GM10248 (cell line): ENCODE measurements around the gene KIF3C.

Source experiments
- CTCF ChIA-PET: fragments of 300-600 bp; sonication (Branson Sonifier 250); formaldehyde crosslinking; extraction: SDS; loops from one replicate; lab custom pipeline; 2021; ENCODE audit warnings: antibody characterized with exemption; lab: Yijun Ruan, JAX
- POLR2A ChIA-PET: fragments of 350-650 bp; sonication (Branson Sonifier 250); formaldehyde crosslinking; extraction: SDS; loops from one replicate; lab custom pipeline; 2020; ENCODE audit warnings: antibody characterized with exemption; lab: Yijun Ruan, JAX
- DNase-seq: peaks from one replicate; pipeline ENCODE4 v3.0.0; 2012; ENCODE audit errors: extremely low spot score
- CTCF ChIP-seq: IDR thresholded peaks from 2 replicates; pipeline ENCODE4 v1.5.1; 2012; ENCODE audit warnings: mild to moderate bottlenecking, low read depth; ENCODE audit errors: extremely low read depth, missing control alignments, control extremely low read depth

The KIF3C gene

GRCh38 chr2:25980951-25981350 is 1.3 kb downstream of the KIF3C start:
- ChIA-PET CTCF (interaction anchor here (1.4 to 4.2 kb wide), 2 partner anchors 10 to 165 kb away, joined by 3 to 33 read pairs; no protein-coding TSS in a partner anchor), POLR2A (no interaction called here)
- no peak for TF ChIP-seq CTCF
- DNase-seq = no peak

DNA sequence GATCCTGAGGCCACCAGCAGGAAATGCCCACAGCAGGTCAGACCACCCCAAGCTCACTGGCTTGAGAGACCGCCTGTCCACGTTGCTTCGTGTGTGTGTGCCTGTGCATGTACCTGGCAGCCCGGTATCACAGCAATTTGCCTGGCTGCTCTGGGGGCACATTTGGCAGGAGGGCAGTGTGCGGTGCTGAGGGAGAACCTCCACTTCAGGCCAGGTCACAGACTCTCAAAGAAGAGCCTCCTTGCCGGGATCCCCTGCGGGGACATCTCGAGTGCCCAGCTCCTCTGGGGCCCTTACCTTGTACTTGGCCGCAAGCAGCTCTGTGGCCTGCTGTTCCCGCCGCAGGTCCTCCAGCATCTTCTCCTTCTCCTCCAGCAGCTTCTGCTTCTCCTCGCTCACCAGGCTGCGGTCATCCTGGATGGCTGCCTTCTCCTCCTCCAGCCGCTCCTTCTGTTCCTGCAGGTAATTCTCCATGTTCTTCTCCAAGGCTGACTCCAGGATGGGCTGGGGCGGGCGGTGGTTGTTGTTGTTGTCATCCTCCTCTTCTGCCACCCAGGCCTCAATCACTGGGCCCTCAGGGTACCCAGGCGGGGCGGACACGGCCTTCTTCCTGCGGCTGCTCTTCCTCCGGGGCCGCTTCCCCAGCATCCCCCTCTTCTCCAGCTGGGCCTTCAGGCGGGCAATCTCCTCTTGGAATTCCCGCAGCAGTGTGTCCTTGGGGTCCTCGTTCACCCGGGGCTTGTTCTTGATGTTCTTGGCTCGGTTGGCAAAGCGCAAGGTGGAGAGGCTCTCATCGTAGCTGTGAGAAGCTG is 2.0 kb downstream of the KIF3C start:
- no peak for DNase-seq
- CTCF ChIA-PET = interaction anchor here (2.0 to 4.2 kb wide), 2 partner anchors 11 to 30 kb away, joined by 6 to 33 read pairs; no protein-coding TSS in a partner anchor
- no peak for TF ChIP-seq CTCF
- POLR2A ChIA-PET = no interaction called here

DNA sequence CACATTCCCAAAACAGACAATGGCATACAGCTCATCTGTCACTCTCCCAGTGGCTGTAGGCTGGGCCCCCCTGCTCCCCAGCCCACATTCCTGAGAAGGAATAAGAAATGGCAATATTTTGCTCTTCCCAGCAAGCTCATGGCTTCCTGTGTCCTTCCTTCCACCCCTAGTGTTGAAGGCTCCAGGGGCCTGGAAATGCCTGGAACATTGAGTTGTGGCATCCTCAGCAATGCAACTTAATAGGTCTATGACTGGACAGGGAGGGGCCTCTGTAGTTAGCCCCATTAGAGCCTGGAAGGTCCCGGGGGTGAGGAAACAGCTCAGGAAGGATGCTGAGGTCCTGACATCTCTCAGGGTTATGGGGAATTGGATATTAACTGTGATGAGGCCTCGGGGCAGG is 3.3 kb downstream of the KIF3C start:
- no peak for DNase-seq
- TF ChIP-seq CTCF = no peak
- ChIA-PET CTCF (interaction anchor here (1.3 to 4.2 kb wide), 4 partner anchors 10 to 167 kb away, joined by 3 to 33 read pairs (median 6); no protein-coding TSS in a partner anchor), POLR2A (no interaction called here)

GRCh38 chr2:25977768-25978167 is 4.5 kb downstream of the KIF3C start:
- TF ChIP-seq CTCF = no peak
- ChIA-PET POLR2A (no interaction called here), CTCF (interaction anchor here (0.7 to 1.9 kb wide), 3 partner anchors 14 to 169 kb away, joined by 3 to 6 read pairs (median 3); no protein-coding TSS in a partner anchor)
- no peak for DNase-seq

DNA sequence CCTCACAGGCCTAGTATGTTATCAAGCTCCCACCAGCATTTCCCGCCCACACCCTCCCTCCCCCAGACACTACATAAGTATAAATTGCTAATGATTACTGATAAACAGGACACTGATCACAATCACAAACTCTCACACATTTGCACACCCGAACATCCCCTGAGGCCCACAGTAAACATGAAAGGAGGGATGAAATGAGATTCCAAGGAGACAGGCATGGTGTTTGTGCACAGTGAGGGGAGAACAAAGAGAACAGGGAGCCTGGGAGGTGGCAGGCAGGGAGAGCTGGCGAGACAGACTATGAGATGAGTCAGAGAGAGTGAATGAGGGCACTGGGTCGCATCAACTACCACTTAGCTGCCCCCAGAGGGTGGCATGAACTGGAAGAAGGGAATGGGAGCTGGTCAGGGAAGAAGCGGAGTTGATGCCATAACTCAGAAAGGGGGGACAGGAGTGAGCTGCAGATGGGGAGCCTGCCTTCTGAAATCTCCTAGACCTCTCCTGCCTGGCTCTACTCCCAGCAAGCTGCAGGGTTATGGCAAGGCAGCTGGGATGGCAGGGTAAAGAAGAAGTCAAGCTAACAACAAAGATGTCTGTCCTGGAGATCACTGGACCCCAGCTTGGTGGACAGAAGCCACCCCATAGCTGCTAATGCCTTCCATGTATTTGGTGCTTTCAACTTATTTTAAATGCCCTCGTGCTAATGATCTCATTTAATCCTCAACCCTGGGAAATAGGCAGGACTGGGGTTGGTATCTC is 5.1 kb downstream of the KIF3C start:
- TF ChIP-seq CTCF = no peak
- ChIA-PET POLR2A (no interaction called here), CTCF (interaction anchor here (0.7 to 1.3 kb wide), 2 partner anchors 14 to 17 kb away, joined by 3 read pairs; no protein-coding TSS in a partner anchor)
- DNase-seq = no peak

- TF ChIP-seq CTCF = no peak
- POLR2A ChIA-PET = no interaction called here
- DNase-seq = no peak
- CTCF ChIA-PET = interaction anchor here (1.2 to 1.5 kb wide), 3 partner anchors 12 to 21 kb away, joined by 3 to 4 read pairs (median 3); no protein-coding TSS in a partner anchor
These were observed 10.1 kb downstream of the KIF3C start for GRCh38 chr2:25972049-25972823.
